NCI-H1694 treated with DMSO at 0.1 percent for 48 hours (cell line): Measurements from ENCODE around the gene TBPL1.
"Not testable (repeated sequence)": the region's sequence is repeated elsewhere in the genome, so short reads cannot be mapped to it uniquely, and the experiment has no call there.

Experiments used
- DNase-seq: peaks from one replicate; lab custom pipeline; 2025; lab: John Stamatoyannopoulos, UW

Gene TBPL1

DNA sequence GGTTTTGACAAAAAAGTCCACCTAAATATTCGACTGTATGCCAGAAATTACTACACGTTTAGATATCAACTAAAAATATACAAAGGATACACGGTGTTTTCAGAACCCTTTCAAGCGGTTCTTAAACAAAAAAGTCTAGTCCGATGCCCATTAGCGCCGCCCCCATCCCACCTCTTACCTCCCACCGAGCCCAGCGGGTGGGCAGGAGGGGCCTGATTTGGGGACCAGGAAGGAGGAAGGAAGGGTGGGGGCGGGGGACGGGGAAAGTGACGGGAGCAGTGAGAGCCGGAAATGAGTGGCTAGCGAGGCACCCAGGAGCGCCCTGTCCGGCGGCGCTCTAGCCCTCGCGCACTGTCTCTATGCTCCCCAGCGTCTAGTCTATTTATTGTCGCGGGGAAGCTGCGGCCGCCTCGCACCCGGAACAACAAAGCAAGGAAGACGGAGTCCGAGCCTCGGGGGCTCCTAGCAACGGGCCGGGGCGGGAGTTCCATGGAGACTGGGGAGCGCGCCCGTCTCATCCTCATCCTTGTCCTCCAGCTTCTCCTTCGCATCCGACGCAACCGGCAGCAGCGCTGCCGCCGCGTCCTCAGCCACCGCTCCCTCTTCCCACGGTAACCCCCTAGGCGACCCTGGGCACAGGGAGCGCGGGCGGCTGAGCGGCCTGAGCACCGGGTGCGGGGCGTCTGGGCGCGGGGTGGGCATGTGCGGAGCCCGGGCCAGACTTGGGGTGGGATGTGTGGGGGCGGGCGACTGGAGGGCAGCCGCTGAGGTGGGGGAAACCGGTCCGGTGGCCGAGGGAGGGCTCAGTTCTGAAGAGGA, at the start of gene TBPL1:
TBPL1 (plus strand) TSS at position 410 of the 819 bp plus-strand sequence. CDS start 26,902 bp downstream, outside the sequence.
- peak; percentile 92 for DNase-seq

DNA sequence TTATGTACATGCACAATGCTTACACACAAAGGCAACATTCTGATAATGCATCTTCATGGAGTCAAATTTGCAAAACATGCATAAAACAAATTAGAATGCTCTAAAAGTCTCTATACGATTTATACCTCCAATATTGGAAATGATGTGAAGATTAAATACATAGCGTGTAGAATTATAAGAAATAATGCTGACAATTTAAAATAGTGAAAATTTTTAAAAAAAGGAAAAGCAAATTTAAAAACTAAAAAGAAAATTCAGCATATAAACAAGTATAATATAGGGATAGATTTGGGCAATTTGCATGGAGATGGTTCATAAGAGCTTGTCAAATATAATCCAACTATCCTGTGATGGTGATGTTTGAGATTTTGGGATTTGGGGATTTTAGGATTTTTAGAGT, 49.2 kb upstream of the TBPL1 start:
- DNase-seq: no peak

DNA sequence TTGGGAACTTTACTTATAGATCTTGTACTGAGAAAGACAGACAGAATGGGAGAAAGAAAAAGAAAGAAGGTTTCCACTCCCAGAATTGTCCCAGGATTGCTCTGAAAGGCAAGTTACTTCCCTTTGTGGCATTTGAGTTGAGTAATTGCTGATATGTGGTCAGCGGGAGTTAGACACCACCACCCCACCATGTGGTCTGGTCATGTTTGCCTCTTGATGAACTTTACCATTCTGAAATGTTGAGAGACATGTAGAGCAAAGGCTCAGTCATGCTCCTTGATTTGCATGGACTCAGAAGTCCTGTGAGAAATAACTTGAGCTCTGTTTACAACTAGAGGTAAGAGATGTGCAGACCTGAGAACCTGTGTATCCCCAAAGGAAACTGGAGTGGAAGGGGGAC, 47.0 kb upstream of the TBPL1 start:
- no peak for DNase-seq

DNA sequence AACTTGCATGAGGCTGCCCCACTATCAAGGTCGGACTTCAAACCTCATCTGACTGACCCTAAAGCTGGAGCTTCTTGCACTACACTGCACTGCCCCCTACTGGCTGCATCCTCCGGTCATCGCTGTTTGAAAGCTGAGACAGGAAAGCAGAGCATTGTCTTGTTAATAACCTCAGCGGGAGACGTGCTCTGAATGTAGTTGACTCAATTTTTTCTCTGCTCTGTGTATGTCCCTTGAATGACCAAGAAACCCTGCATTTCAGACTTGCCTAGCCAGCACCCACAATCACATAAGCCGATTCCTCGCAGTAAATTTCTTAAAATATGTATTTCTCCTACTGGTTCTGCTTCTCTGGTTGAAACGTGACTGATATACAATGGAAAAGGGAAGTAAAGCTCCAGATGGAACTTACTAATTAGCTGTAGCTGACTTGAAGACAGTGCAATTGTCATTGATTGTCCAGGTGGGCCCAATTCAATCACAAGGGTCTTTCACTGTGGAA, 36.3 kb upstream of the TBPL1 start:
- peak; percentile 78 for DNase-seq

DNA sequence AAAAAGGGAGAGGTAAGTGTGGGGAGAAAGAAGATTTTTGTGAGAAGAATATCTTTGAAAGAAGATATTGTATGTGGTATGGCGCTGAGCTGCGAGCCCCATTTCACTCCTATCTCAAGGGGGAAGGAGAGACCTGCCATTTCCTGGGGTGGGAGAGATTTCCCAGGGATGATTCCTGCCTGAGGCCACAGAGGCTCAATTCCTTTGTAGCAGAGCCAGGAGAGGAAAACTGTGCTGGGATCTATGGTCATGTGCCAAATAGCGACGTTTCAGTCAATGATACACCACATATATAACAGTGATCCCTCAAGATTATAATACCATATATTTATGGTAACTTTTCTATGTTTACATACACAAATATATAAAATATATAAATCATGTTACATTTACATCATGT, 35.2 kb upstream of the TBPL1 start:
- DNase-seq: no peak

DNA sequence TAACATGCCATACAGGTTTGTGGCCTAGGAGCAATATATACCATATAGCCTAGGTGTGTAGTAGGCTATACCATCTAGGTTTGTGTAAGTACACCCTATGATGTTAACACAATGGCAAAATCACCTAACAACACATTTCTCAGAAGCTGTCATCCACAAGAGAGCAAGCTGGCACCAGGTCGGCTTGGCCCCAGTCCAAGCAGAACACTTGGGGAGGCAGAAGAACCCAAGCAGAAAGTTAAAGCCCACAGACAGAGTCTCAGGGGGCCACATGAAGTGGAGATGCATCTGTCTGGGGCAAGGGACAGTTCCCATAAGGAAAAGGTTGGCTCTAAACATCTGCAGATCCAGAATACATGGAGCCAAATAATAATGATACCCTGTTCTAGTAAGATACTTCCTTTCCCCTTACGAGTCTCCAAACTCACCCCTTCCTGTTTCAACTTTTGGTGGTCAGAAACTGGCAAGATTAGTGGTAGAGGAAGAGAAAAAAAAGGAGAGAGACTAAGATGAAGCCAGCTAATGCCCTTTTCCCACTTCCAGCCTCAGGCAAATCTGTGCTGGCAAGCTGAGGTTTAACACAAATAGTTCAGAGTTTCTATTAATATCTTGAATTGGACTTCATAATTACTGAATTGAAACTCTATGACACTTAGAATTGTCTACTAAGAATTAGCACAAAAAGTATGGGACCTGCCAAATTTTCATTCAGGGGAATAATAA, 34.7 kb upstream of the TBPL1 start:
- DNase-seq: no peak

DNA sequence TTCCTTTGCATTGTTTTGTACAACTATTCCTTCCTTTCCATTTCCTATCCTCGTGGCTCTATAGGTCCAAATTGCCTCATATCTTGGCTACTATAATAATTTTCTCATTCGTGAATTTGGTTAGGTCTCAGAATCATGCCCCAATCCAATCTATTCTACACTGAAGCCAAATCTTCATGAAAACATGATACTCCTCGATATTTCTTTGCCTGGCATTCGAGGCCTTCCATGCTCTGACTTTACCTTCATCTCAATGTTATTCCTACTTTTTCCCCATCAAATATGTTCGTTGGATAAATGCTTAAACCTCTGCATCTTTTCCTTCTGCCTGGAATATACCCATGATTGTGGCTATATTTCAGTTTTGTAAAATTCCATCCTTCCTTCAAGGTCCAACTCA, 33.7 kb upstream of the TBPL1 start:
- no peak for DNase-seq

DNA sequence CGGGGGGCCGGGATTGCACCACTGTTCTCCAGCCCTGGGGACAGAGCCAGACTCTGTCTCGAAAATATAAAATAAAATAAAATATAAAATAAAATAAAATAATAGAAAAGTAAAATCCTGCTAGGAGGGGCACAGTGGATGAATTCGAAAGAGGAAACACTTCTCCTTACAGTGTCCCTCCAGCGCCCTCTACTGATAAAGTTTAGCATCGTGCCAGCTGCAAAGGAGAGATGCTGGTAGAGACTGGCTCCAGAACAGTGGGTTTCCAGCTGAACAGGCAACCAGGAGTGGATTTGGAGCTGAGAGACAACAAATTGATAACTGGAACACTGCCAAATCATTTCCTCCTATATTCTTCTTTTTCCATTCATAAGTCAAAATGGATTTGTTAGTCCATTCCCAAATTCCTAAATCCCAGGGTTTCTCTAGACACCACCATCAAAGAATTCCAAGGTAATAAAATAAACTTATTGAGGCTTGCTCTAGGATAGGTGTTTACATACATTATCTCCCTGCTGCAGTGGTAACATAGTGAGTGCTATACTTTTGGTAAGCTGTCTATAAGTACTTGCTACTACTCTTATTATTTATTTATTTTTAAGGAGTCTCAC, 31.7 kb upstream of the TBPL1 start:
- DNase-seq: peak; percentile 53

DNA sequence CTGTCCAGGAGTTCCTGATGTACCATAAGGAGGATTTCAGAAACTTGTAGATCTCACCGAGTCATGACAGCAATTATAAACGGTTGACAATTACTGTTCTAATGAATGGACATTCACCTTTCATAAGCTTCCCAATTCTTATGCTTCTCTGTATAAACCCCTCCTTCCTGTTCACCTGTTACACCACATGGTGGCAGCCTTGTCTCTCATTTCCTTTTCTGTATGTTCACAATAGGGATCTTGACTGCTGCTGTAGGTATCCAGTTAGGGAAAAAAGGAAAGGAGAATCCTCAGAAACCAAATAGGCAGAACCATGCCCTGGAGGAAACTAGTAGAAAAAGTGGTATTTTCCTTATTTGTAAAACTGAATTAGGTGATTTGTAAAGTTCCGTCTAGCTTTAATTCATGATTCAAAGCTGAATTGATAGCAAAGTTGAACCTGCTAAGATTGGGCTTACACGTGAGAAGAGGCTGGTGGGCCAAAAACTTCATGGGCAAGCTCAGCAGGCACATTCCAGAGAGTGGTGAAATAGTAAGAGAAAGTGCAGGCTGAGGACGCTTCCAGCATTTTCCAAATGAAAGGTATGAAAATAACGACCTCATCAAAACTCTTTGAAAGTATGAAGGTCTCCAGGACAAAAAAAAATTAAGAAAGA, 29.0 kb upstream of the TBPL1 start:
- peak; percentile 75 for DNase-seq

DNA sequence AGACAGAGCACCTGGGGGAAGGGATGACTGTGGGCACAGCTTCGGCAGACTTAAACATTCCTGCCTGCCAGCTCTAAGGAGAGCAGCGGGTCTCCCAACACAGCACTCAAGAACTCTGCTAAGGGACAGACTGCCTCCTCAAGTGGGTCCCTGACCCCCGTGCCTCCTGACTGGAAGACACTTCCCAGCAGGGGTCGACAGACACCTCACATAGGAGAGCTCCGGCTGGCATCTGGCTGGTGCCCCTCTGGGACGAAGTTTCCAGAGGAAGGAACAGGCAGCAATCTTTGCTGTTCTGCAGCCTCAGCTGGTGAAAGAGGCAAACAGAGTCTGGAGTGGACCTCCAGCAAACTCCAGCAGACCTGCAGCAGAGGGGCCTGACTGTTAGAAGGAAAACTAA, 21.8 kb upstream of the TBPL1 start:
- not testable (repeated sequence) for DNase-seq

DNA sequence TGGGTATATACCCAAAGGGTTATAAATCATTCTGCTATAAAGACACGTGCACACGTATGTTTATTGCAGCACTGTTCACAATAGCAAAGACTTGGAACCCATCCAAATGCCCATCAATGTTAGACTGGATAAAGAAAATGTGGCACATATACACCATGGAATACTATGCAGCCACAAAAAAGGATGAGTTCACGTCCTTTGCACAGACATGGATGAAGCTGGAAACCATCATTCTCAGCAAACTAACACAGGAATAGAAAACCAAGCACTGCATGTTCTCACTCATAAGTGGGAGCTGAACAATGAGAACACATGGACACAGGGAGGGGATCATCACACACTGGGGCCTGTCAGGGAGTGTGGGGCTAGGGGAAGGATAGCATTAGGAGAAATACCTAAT, 16.7 kb upstream of the TBPL1 start:
- not testable (repeated sequence) for DNase-seq

DNA sequence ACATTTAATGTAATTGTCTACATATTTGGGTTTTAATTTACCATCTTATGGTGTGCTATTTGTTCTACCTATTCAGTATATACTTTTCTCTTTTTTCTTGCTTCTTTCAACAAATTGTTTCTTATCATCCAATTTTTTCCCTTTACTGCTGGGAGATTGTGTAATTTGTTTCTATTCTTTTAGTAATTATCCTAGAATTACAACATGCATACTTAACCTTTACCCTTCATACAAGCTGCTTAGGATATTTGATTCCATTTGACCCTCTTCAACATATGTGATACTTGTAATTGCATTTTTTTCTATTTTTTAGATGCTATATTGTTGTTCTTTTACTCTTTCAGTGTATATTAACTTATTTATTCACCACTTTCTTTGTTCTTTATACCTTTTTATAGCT, 15.1 kb upstream of the TBPL1 start:
- no peak for DNase-seq

DNA sequence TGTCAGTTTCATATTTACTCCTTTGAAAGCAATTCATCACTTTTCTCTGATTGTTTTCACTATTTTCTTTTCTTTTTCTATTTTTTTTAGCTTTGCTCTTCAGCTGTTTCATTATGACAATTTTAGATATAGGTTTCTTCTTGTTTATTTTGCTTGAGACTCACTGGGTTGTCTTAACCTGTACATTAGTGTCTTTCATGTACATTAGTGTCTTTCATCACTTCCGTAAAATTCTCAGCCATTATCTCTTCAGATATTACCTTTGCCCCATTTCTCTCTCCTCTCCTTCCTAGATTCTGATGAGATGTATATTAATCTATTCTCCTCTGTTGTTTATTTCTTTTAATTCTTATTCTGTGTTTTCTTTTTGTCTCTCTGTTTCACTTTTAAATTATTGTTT, 14.5 kb upstream of the TBPL1 start:
- DNase-seq: no peak

DNA sequence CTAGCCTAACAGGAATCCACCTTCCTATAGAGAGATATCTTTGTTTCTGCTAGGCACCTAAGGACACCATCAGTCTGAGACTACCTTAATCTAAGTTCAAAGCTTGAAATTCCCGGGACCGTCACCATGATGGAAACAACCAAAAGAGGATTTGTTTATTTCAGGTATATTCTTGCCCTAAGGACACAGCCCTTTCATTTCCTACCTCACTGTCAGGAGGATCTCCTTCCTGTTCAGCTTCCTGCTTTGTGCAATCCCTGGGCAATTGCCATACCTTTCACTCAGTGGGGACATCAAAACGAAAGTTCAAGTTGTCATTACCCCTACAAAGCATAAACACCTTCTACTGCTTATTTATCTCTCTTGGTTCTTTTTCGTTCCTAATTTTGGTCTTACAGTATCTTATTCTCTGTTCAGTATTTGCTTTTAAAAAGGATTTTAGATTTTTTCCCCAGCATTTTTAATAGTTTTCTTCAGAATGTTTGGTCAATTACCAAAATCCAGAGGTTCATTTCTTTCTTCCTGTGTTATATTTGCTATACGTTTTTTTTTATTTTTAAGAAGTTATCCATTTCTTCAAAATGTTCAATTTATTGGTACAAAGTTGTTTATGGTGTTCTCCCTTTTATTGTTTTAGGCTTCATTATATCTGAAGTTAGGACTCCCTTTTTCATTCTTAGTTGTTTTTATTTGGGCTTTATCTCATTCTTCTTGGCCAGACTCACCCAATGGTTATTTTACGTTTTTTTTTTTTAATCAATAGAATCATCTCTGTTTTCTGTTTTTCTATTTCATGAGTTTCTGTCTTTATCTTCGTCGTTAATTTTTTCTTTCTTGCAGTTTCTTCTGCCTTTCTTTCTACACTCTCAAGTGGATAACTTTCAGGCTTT, 13.0 kb upstream of the TBPL1 start:
- DNase-seq: no peak

DNA sequence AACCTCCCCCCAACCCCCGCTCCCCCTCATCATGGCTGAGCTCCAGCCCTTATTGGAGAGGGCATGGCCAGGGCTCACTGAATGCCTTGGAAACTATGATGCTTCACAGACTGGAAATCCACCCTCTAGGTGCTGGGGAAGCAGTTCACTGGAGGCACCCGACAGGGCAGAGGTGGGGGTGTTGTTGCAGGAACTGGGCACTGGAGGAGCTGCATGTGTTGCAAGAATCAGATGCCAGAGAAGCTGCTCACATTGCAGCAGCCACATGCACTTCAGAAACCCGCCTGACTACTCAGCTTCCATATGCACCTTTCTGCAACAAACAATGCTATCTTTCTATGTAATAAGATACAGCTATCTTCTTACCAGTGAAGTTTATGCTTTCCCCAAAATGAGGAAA, 7.9 kb upstream of the TBPL1 start:
- DNase-seq: no peak

DNA sequence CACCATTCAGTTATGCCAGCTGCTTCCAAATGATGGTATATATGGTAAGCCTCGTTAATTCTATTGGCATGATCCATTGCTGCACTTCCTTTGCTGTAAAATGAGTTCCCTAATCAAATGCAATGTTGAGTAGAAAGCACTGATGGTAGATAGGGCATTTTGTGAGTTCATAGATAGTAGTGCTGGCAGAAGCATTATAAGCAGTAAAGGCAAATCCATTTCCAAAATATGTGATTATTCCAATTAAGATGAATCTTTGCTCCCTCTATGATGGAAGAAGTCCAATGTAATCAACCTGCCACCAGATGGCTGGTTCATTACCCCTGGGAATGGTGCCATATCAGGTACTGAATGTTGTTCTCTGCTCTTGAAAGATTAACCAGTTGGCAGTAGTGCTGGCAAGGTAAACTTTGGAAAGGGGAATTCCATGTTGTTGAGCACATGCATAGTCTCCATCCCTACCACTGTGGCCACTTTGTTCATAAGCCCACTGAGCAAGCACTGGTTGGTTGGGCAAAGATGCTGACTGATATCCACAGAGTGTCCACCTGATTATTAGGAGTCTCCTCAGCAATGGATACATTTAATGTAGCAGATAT, 5.6 kb upstream of the TBPL1 start:
- peak; percentile 87 for DNase-seq

DNA sequence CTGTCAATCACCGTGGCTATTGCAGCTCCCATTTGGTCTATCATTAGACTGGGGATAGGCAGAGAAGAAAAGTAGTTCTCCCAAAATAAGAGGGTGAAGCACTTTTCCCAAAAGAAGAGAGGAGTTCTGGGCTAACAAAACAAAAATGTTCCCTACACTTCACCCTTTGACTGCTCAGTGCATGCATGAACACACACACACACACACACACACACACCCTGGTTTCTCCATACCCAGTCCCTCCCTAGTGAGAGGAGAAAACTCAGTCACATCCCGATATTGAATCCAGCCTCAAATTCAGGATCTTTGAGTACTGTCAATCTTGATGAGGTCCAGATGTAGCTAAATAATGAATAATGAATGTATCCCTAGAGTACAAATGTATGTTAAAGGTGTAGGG, 4.6 kb upstream of the TBPL1 start:
- DNase-seq: peak; percentile 20

DNA sequence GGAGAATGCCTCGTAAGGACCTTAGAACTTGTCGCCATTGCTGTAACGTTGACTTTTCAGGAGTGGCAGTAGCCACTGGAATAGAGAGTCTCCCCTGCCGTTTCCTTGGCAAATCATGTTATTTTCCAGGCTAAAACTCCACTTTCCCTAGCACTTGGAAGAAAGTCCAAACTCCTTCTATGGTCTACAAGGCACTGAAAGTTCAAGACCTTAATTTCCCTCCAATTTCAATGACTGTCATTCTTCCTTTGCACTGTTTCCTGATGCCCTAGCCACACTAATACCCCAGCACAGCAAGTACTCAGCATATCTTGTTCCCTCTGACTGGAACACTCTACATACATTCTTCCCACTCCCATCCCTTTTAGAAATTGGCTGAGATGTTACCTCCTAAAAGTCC, 1.8 kb upstream of the TBPL1 start:
- no peak for DNase-seq

DNA sequence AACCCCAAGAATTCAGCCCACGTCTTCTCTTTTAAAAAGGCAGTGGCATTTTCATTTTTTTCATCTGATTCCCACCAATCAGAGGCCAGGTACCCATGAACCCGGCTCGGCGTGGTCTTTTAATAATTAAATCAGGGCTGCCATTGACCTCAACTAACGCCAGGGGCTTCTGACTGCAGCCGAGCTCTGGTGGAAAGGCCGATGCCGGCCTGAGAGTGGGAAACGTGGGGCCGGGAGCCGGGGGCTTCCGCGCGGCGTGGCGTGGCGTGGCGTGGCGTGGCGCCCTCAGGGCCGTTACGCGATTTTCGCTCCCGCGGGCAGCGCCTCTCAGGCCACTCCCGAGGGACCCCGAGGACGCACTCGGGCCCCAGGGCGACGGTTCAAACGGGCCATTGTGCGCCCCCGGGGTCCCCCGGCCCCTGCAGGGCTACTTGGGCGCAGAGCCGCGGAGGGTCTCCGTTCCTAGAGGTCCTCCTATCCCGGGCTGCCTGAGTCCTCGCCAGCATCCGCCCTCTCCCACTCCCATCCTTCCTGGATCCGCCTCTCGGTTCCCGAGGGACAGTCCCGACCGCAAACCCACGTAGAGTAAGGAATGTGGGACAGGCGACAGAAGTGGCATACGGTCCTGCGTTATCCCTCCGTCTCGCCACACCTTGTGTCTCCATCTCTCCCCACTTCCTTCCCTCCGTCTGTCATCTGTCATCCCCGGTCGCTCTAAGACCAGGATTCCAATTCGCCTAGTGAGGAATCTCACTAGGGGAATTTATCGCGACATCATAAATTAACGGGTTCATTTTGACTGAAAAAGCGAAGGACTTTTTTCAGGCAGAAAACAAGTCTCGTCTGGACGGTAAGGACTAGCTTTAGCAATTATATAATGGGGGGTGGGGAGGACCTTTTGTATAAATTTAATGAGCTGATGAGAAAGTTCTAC, 876 bp upstream of the TBPL1 start:
- DNase-seq: peak; percentile 51
